HFFc6 (cell line): ENCODE measurements around the gene HMGXB4. TPM values are rescaled to one million over a fixed set of nuclear protein-coding genes. Genes with fewer than 3 reads are reported as not detected.

Source experiments
- DNase-seq: peaks from one replicate; pipeline ENCODE4 v3.0.0-alpha.2; 2018
- H3K27ac Mint-ChIP-seq: 2 replicates; pipeline ENCODE4 v1.8.0; 2020; ENCODE audit warnings: mild to moderate bottlenecking, mixed read lengths
- H3K27me3 Mint-ChIP-seq: 2 replicates; pipeline ENCODE4 v1.8.0; 2021; ENCODE audit warnings: mild to moderate bottlenecking, moderate library complexity, mixed read lengths; ENCODE audit not compliant: insufficient read depth
- H3K36me3 Mint-ChIP-seq: 2 replicates; pipeline ENCODE4 v1.8.0; 2021; ENCODE audit warnings: low read depth, mixed read lengths
- H3K4me1 Mint-ChIP-seq: 2 replicates; pipeline ENCODE4 v1.8.0; 2020; ENCODE audit warnings: low read depth, mixed read lengths
- H3K4me3 Mint-ChIP-seq: 2 replicates; pipeline ENCODE4 v1.8.0; 2020; ENCODE audit warnings: mild to moderate bottlenecking, moderate library complexity, mixed read lengths
- H3K9me3 Mint-ChIP-seq: 2 replicates; pipeline ENCODE4 v1.8.0; 2020; ENCODE audit warnings: mild to moderate bottlenecking, mixed read lengths
- CTCF ChIP-seq: fragments of 200-600 bp; sonication (generic); IDR thresholded peaks from 2 replicates; pipeline ENCODE4 v1.5.0; 2021; ENCODE audit warnings: antibody characterized with exemption, mild to moderate bottlenecking
- total RNA-seq, 6 experiments: library from RNA; stranded (reverse); fragmentation: NEBNext Ultra II Directional; extraction: Animal tissue kit (Norgen Biotek cat#: 25700); gene quantifications; 2 replicates in 1 of 6; 3 replicates in 5 of 6; pipeline ENCODE4 v1.2.3, GENCODE V29; 2021

HMGXB4 gene
- total RNA-seq, 6 experiments from 2014 or later: 20.2 to 26.0 (median 24.4) TPM

DNA sequence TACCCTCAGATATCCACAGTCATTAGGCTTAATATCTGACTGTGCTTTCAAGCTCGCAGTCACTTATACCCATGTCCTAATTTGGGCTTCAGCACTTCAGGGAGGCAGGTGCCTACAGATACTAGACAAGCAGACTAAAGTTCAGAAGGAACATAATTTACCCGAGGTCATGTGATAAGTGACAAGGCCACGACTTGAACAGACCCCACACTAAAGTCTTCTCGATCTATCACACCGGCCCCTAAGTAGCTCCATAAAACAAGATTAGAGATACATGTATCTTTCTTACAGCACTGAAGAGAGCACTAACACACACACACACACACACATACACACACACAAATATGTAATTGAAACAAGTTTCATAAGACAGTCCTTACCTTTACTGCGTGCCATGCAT, 75.0 kb downstream of the HMGXB4 start:
- Mint-ChIP-seq H3K9me3 (no peaks in the 10 kb centered on the region), H3K27me3 (peaks cover 3% of the 10 kb centered on the region; the same call in 1 of the 2 replicates), H3K4me1 (peaks cover 17% of the 10 kb centered on the region), H3K27ac (0 out of 2 replicates have a peak overlapping the region, but pooled peaks have one; percentile 5), H3K4me3 (no peak overlapping the region), H3K36me3 (peaks cover 25% of the 10 kb centered on the region)
- DNase-seq: no peak
- no peak for TF ChIP-seq CTCF

- H3K27ac Mint-ChIP-seq: no peak overlapping the region
- DNase-seq: no peak
- H3K4me3 Mint-ChIP-seq: no peak overlapping the region
- peaks cover 17% of the 10 kb centered on the region for H3K4me1 Mint-ChIP-seq
- peaks cover 3% of the 10 kb centered on the region; the same call in 1 of the 2 replicates for H3K27me3 Mint-ChIP-seq
- no peaks in the 10 kb centered on the region for H3K9me3 Mint-ChIP-seq
- peaks cover 20% of the 10 kb centered on the region for H3K36me3 Mint-ChIP-seq
- no peak for TF ChIP-seq CTCF
Observed at GRCh38 chr22:35333220-35333619, 75.9 kb downstream of the HMGXB4 start.

- Mint-ChIP-seq H3K36me3 (peaks cover 17% of the 10 kb centered on the region), H3K9me3 (no peaks in the 10 kb centered on the region), H3K27me3 (peaks cover 3% of the 10 kb centered on the region; the same call in 1 of the 2 replicates), H3K4me1 (peaks cover 17% of the 10 kb centered on the region), H3K4me3 (no peak overlapping the region), H3K27ac (no peak overlapping the region)
- no peak for DNase-seq
- no peak for TF ChIP-seq CTCF
Observed at GRCh38 chr22:35334004-35334403, 76.7 kb downstream of the HMGXB4 start.

GRCh38 chr22:35335468-35335867, 78.2 kb downstream of the HMGXB4 start:
- peaks cover 5% of the 10 kb centered on the region for H3K27me3 Mint-ChIP-seq
- H3K36me3 Mint-ChIP-seq: peaks cover 13% of the 10 kb centered on the region
- H3K9me3 Mint-ChIP-seq: no peaks in the 10 kb centered on the region
- TF ChIP-seq CTCF: no peak
- no peak for DNase-seq
- peaks cover 12% of the 10 kb centered on the region for H3K4me1 Mint-ChIP-seq
- H3K27ac Mint-ChIP-seq: no peak overlapping the region
- H3K4me3 Mint-ChIP-seq: no peak overlapping the region

DNA sequence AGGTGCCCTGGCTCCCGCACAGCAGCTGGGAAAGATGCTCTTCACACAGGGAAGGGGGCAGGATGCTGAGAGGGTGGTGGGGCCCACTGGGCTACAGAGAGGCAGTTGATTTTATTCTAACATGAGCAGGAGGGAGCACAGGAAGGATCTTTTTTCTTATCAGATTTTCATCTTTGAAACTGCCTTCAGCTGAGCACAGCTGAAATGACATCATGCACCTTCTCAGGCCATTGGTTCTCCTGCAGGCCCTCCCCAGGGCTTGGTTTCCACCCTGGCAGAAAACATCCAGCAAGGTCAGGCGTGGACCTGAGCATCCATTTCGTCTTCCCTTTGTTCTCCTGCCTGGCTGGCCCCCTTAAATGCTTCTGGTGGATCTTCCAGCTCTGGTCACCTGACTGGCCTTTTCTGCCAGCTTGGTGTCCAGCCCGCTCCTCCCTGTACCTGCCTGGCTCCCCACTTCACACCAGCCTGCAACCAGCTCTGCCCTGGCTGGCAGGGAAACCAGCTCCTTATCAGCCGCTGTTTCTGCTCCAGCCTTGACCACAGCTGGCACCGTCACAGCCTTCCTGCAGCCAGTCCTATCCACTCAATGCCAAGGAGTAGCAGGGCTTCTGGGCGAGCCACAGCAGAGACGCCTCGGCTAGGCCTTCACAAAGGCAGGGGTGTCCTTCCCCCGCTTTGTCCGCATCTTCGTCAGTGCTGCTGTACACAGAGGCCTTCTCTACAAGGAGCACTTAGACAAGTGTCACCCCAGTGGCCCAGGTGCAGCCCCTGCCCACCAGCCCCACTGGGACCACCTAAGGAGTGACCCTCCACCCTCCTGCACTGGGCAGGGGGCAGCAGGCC, 78.9 kb downstream of the HMGXB4 start:
- Mint-ChIP-seq H3K36me3 (peaks cover 18% of the 10 kb centered on the region), H3K27me3 (peaks cover 5% of the 10 kb centered on the region), H3K27ac (peak overlapping the region; percentile 17; the same call in 1 of the 2 replicates), H3K4me3 (no peak overlapping the region), H3K4me1 (peaks cover 9% of the 10 kb centered on the region), H3K9me3 (no peaks in the 10 kb centered on the region)
- TF ChIP-seq CTCF: no peak
- no peak for DNase-seq
